Ovary (tissue), 9 donors: ENCODE data around the gene CENPH. TPM values are rescaled to one million over a fixed set of nuclear protein-coding genes. Genes with fewer than 3 reads are reported as not detected.

Experiments
- DNase-seq, 5 donors: peaks; one replicate each; pipeline ENCODE4 v3.0.0-alpha.2; 2019 to 2020
- H3K27ac ChIP-seq, 2 donors: fragments of 200-600 bp; one replicate each; pipeline versions ENCODE4 v1.5.1 to v1.8.0; 2019 to 2022
- H3K27me3 ChIP-seq: fragments of 200-600 bp; one replicate; pipeline ENCODE4 v1.8.0; 2022
- H3K36me3 ChIP-seq: fragments of 200-600 bp; sonication (generic); one replicate; pipeline ENCODE4 v1.5.1; 2019
- H3K4me1 ChIP-seq: one replicate; pipeline ENCODE4 v1.8.1; 2013; ENCODE audit warnings: mild to moderate bottlenecking, moderate library complexity; ENCODE audit not compliant: insufficient read depth
- H3K4me3 ChIP-seq: fragments of 200-600 bp; sonication (generic); one replicate; pipeline ENCODE4 v1.5.1; 2017
- H3K9me3 ChIP-seq, 2 donors: fragments of 200-600 bp in 1 of 2; sonication (generic) in 1 of 2; one replicate each; pipeline versions ENCODE4 v1.5.1 to v1.8.1; 2013 to 2019; ENCODE audit warnings: mild to moderate bottlenecking in 1 of 2, moderate library complexity in 1 of 2
- EP300 ChIP-seq: sonication (generic); formaldehyde crosslinking; IDR thresholded peaks from one replicate; pipeline ENCODE4 v1.6.1; 2017; ENCODE audit warnings: antibody characterized with exemption
- POLR2A ChIP-seq: fragments of 450-650 bp; IDR thresholded peaks from one replicate; pipeline ENCODE4 v1.6.1; 2017; ENCODE audit warnings: antibody characterized with exemption, mild to moderate bottlenecking, moderate library complexity
- WGBS, 3 donors: extraction: QIAGEN DNeasy Blood & Tissue Kit in 1 of 3; methylation state at CpG; one replicate each; pipeline versions ENCODE4 v1.1.5 to v1.1.7; 2013 to 2017; 5-methylcytosine and 5-hydroxymethylcytosine counted together
- intact Hi-C, 4 donors: fragments of 100-400 bp; cut with DNase I; formaldehyde crosslinking; loops; one replicate each; pipeline versions ENCODE4 v1.11.0 to v1.15.1; 2022 to 2023
- polyA plus RNA-seq, 2 donors: library from polyadenylated mRNA; stranded (reverse); fragments of 200-250 nt in 1 of 2; fragments of 350-450 nt in 1 of 2; fragmentation: Illumina TruSeq in 1 of 2; extraction: RNeasy Lipid Tissue Mini Kit (QIAGEN cat#74804) in 1 of 2; gene quantifications; one replicate each; pipeline ENCODE4 v1.2.3, GENCODE V29; 2013 to 2014
- total RNA-seq, 7 donors: library from RNA; depleted of rRNA in 2 of 7; stranded (reverse); fragments of >200 nt in 2 of 7; fragmentation: NEBNext Ultra II Directional in 3 of 7; extraction: Animal tissue kit (Norgen Biotek cat#: 25700) in 3 of 7; gene quantifications; one replicate each; pipeline versions ENCODE4 v1.1.0 to v1.2.4, GENCODE V29; 2016 to 2023
- TF ChIP-seq, protein P1 (sequence below), 3 donors: fragments of 450-650 bp in 2 of 3; fragments of 200-600 bp in 1 of 3; IDR thresholded peaks; one replicate each; pipeline versions ENCODE4 v1.5.1 to v1.8.0; 2016 to 2022; ENCODE audit warnings: antibody characterized with exemption in 3 of 3, mild to moderate bottlenecking in 1 of 3
- donor health status: DM: no; HTN: no; CAD: no; lungs with moderate emphysema.
- donor health status: DM: no; HTN: no; CAD: no.
- donor health status: Bipolar disorder and iron deficiency.
- donor health status: DM: yes; HTN: yes; CAD: no.
- donor health status: DM: no; HTN: no; CAD: no.
- donor health status: DM: yes; HTN: yes; CAD: no.

Gene CENPH
- total and polyA plus RNA-seq, 9 donors = 2.3 to 9.6 (median 4.3) TPM

DNA sequence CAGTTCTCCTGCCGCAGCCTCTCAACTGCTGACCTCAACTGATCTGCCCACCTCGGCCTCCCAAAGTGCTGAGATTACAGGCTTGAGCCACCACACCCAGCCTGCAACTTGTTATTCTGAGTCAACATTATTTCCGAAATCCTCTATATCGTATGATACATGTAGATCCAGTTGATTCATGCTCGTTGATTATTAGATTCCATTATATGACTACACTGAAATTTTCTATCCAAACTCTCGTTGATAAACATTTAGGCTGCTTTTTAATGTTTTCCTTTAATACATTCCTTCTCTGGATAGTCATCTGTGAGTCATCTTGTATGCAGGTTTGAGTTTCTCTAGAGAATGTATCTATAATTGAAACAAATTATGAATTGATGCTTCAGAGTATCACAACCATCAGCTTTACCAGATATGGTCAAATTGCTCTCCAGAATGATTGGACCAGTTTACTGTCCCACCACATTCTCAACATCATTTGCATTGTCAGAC lies 49.4 kb downstream of the CENPH start:
- Histone ChIP-seq H3K9me3 (no peaks in the 10 kb centered on the region), H3K27me3 (no peaks in the 10 kb centered on the region), H3K4me1 (peaks cover 6% of the 10 kb centered on the region), H3K36me3 (no peaks in the 10 kb centered on the region), H3K27ac (no peak overlapping the region), H3K4me3 (no peak overlapping the region)
- WGBS, 3 donors = 75 to 80% (median 78%) methylated on average over 6 of the region's 6 CpGs
- no peak for TF ChIP-seq POLR2A
- intact Hi-C loops = no loop called here
- no peak for DNase-seq

GRCh38 chr5:69242215-69242927 lies 53.0 kb downstream of the CENPH start:
- H3K36me3 ChIP-seq = no peaks in the 10 kb centered on the region
- TF ChIP-seq, protein P1, sequence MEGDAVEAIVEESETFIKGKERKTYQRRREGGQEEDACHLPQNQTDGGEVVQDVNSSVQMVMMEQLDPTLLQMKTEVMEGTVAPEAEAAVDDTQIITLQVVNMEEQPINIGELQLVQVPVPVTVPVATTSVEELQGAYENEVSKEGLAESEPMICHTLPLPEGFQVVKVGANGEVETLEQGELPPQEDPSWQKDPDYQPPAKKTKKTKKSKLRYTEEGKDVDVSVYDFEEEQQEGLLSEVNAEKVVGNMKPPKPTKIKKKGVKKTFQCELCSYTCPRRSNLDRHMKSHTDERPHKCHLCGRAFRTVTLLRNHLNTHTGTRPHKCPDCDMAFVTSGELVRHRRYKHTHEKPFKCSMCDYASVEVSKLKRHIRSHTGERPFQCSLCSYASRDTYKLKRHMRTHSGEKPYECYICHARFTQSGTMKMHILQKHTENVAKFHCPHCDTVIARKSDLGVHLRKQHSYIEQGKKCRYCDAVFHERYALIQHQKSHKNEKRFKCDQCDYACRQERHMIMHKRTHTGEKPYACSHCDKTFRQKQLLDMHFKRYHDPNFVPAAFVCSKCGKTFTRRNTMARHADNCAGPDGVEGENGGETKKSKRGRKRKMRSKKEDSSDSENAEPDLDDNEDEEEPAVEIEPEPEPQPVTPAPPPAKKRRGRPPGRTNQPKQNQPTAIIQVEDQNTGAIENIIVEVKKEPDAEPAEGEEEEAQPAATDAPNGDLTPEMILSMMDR (IDR thresholded peaks at IDR 0.05) = no peak
- no peak for TF ChIP-seq POLR2A
- TF ChIP-seq EP300 = no peak
- intact Hi-C loops = no loop called here
- H3K27me3 ChIP-seq = no peaks in the 10 kb centered on the region
- no peak overlapping the region for H3K27ac ChIP-seq
- 79 to 87% (median 80%) methylated on average over 8 of the region's 8 CpGs for WGBS, 3 donors
- no peaks in the 10 kb centered on the region for H3K4me1 ChIP-seq
- H3K9me3 ChIP-seq = no peaks in the 10 kb centered on the region
- no peak overlapping the region for H3K4me3 ChIP-seq
- DNase-seq = no peak

DNA sequence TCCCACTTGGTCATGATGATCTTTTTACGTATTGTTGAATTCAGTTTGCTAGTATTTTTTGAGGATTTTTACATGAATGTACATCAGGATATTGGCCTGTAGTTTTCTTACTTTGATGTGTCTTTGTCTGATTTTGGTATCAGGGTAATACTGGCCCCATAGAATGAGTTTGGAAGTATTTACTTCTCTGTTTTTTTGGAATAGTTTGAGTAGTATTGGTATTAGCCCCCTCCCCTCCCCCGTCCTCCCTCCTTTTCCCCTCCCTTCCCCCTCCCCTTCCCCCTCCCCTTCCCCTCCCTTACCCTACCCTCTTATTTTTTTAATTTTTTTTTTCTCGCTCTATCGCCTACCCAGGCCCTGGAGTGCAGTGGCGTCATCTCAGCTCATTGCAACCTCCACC lies 55.6 kb downstream of the CENPH start:
- no peak for DNase-seq
- H3K4me1 ChIP-seq = no peaks in the 10 kb centered on the region
- H3K36me3 ChIP-seq = no peaks in the 10 kb centered on the region
- TF ChIP-seq POLR2A (no peak), EP300 (no peak)
- TF ChIP-seq, protein P1 (IDR thresholded peaks at IDR 0.05) = no peak
- no peak overlapping the region for H3K27ac ChIP-seq
- H3K4me3 ChIP-seq = no peak overlapping the region
- intact Hi-C loops = no loop called here
- H3K9me3 ChIP-seq = no peaks in the 10 kb centered on the region
- H3K27me3 ChIP-seq = no peaks in the 10 kb centered on the region
- 94 to 99% (median 98%) methylated on average over 5 of the region's 5 CpGs for WGBS, 3 donors

- intact Hi-C loops = no loop called here
- Histone ChIP-seq H3K4me3 (no peak overlapping the region), H3K4me1 (no peaks in the 10 kb centered on the region), H3K27me3 (no peaks in the 10 kb centered on the region), H3K27ac (no peak overlapping the region), H3K36me3 (no peaks in the 10 kb centered on the region), H3K9me3 (no peaks in the 10 kb centered on the region)
- 88 to 92% (median 91%) methylated on average over 2 of the region's 2 CpGs for WGBS, 3 donors
- DNase-seq = no peak
- no peak for TF ChIP-seq POLR2A
- TF ChIP-seq, protein P1 (IDR thresholded peaks at IDR 0.05) = no peak
- TF ChIP-seq EP300 = no peak
Observed at GRCh38 chr5:69248019-69248418, 58.6 kb downstream of the CENPH start.

GRCh38 chr5:69250593-69250992 lies 61.2 kb downstream of the CENPH start:
- no peaks in the 10 kb centered on the region for H3K27me3 ChIP-seq
- no peak overlapping the region for H3K4me3 ChIP-seq
- no peaks in the 10 kb centered on the region for H3K9me3 ChIP-seq
- H3K36me3 ChIP-seq = no peaks in the 10 kb centered on the region
- no peak overlapping the region for H3K27ac ChIP-seq
- intact Hi-C loops = no loop called here
- no peak for DNase-seq
- 98 to 100% (median 100%) methylated on average over 2 of the region's 2 CpGs for WGBS, 3 donors
- no peaks in the 10 kb centered on the region for H3K4me1 ChIP-seq
- TF ChIP-seq POLR2A (no peak), EP300 (no peak)
- TF ChIP-seq, protein P1 (IDR thresholded peaks at IDR 0.05) = no peak
